Glutamatergic neuron (in vitro differentiated cells): Measurements from ENCODE around the gene FKTN. TPM values are rescaled to one million over a fixed set of nuclear protein-coding genes. Genes with fewer than 3 reads are reported as not detected.

Experiments
- DNase-seq: peaks from one replicate; pipeline ENCODE4 v3.0.0; 2022
- H3K27ac Mint-ChIP-seq: one replicate; pipeline ENCODE4 v1.8.0; 2020; ENCODE audit warnings: mild to moderate bottlenecking, mixed read lengths, inconsistent platforms; ENCODE audit not compliant: unreplicated experiment
- H3K27me3 Mint-ChIP-seq: one replicate; pipeline ENCODE4 v1.8.0; 2020; ENCODE audit warnings: mild to moderate bottlenecking, moderate library complexity, mixed read lengths, inconsistent platforms; ENCODE audit not compliant: unreplicated experiment
- H3K36me3 Mint-ChIP-seq: one replicate; pipeline ENCODE4 v1.8.0; 2020; ENCODE audit warnings: mild to moderate bottlenecking, mixed read lengths, inconsistent platforms; ENCODE audit not compliant: unreplicated experiment
- H3K4me1 Mint-ChIP-seq: one replicate; pipeline ENCODE4 v1.8.0; 2020; ENCODE audit warnings: mild to moderate bottlenecking, low read depth, mixed read lengths, inconsistent platforms; ENCODE audit not compliant: unreplicated experiment
- H3K4me3 Mint-ChIP-seq: one replicate; pipeline ENCODE4 v1.8.0; 2020; ENCODE audit warnings: mild to moderate bottlenecking, mixed read lengths, inconsistent platforms; ENCODE audit not compliant: unreplicated experiment
- H3K9me3 Mint-ChIP-seq: one replicate; pipeline ENCODE4 v1.8.0; 2020; ENCODE audit warnings: mild to moderate bottlenecking, moderate library complexity, mixed read lengths, inconsistent platforms; ENCODE audit not compliant: unreplicated experiment
- total RNA-seq: library from RNA; stranded (reverse); fragmentation: NEBNext Ultra II Directional; extraction: Animal tissue kit (Norgen Biotek cat#: 25700); gene quantifications from one replicate; pipeline ENCODE4 v1.2.1, GENCODE V29; 2021; ENCODE audit not compliant: unreplicated experiment
- TF ChIP-seq, protein P1 (sequence below): fragments of 200-600 bp; sonication (generic); IDR thresholded peaks from one replicate; pipeline ENCODE4 v1.5.0; 2021; ENCODE audit not compliant: partially characterized antibody, unreplicated experiment

Gene FKTN
- total RNA-seq, 1 donor from 2014 or later, result 20.9 TPM

DNA sequence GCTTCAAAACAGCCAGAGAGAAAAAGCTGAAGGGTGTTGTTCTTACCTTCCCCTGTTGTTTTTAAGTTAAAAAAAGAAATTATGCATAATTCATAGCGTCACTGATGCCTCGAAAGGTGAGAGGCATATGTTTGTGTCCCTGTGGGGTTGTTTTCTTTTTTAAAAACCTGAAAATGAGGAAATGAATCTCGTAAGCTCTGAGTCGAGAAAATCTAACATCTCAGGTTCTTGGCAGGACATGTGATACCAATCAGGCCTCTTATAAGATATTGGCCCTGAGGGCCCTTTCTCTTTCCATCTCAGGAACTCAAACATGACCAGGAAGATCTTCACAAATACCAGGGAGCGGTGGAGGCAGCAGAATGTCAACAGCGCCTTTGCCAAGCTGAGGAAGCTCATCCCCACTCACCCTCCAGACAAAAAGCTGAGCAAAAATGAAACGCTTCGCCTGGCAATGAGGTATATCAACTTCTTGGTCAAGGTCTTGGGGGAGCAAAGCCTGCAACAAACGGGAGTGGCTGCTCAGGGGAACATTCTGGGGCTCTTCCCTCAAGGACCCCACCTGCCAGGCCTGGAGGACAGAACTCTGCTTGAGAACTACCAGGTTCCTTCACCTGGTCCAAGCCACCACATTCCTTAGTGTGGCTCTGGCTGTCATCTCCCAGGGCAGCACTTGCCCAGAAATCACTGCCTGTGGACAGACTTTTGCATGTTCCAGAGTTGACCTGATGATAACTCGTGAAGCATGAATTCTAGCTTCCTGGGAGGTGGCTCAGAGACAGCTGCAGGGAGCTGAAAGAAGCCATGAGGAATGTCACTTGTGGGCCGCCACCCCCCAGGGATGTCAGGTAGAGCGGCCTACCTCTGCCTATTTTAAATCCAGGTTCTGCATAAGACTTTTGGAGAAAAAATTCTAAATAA lies 104.5 kb downstream of the FKTN start, which contains the start of gene TAL2:
TSS of gene TAL2 (plus strand) at position 274 of the 921 bp plus-strand sequence. CDS start at position 314, 40 bp downstream.
- no peaks in the 10 kb centered on the region for H3K36me3 Mint-ChIP-seq
- no peak within 1 kb of the TSS for H3K27ac Mint-ChIP-seq
- DNase-seq, result no peak
- H3K4me1 Mint-ChIP-seq, result no peaks in the 10 kb centered on the region
- TF ChIP-seq, protein P1, sequence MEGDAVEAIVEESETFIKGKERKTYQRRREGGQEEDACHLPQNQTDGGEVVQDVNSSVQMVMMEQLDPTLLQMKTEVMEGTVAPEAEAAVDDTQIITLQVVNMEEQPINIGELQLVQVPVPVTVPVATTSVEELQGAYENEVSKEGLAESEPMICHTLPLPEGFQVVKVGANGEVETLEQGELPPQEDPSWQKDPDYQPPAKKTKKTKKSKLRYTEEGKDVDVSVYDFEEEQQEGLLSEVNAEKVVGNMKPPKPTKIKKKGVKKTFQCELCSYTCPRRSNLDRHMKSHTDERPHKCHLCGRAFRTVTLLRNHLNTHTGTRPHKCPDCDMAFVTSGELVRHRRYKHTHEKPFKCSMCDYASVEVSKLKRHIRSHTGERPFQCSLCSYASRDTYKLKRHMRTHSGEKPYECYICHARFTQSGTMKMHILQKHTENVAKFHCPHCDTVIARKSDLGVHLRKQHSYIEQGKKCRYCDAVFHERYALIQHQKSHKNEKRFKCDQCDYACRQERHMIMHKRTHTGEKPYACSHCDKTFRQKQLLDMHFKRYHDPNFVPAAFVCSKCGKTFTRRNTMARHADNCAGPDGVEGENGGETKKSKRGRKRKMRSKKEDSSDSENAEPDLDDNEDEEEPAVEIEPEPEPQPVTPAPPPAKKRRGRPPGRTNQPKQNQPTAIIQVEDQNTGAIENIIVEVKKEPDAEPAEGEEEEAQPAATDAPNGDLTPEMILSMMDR, result no peak
- peaks cover 7% of the 10 kb centered on the region for H3K27me3 Mint-ChIP-seq
- peaks cover 5% of the 10 kb centered on the region for H3K9me3 Mint-ChIP-seq
- H3K4me3 Mint-ChIP-seq, result no peak within 1 kb of the TSS

DNA sequence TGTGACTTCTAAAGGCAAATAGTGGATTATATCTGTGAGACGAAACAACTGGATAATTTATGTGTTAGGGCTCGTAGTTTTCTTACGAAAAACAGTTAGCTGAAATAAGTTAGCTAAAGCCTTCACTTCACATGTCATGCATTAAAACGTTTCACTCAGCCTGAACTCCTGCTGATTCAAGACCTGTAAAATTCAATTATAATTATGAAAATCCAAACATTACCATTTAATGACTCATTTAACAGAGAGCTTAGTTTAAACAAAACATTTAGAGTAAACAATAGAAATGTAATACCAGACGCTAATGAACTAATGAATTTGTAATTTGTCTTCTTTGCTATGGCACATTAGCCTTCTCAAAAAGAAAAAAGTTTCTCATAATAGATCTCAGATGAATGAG lies 106.0 kb downstream of the FKTN start:
- no peak overlapping the region for H3K27ac Mint-ChIP-seq
- peaks cover 4% of the 10 kb centered on the region for H3K9me3 Mint-ChIP-seq
- no peak overlapping the region for H3K4me3 Mint-ChIP-seq
- TF ChIP-seq, protein P1, result no peak
- H3K4me1 Mint-ChIP-seq, result no peaks in the 10 kb centered on the region
- H3K27me3 Mint-ChIP-seq, result peaks cover 2% of the 10 kb centered on the region
- H3K36me3 Mint-ChIP-seq, result no peaks in the 10 kb centered on the region
- DNase-seq, result no peak

DNA sequence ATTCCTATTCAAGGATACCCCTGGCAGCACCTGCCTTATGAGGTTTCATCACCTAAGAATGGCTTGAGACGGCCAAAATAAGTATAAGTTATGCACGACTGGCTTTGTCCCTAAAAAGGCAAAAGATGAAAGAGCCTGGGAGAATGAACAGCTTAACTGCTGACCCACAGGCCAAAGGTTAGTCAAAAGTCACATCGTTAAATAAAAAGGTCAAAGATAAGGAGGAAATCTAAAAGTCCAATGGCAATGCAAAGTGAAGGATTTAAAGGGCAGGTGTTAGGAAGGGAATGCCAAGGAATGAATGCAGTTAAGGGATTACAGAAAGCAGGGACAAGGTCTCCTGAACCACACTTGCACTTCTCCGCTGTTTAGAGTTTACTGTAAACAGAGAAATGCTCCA lies 109.9 kb downstream of the FKTN start:
- no peak overlapping the region for H3K27ac Mint-ChIP-seq
- no peak for DNase-seq
- no peaks in the 10 kb centered on the region for H3K9me3 Mint-ChIP-seq
- no peaks in the 10 kb centered on the region for H3K36me3 Mint-ChIP-seq
- TF ChIP-seq, protein P1, result no peak
- H3K4me1 Mint-ChIP-seq, result no peaks in the 10 kb centered on the region
- H3K4me3 Mint-ChIP-seq, result no peak overlapping the region
- H3K27me3 Mint-ChIP-seq, result no peaks in the 10 kb centered on the region

DNA sequence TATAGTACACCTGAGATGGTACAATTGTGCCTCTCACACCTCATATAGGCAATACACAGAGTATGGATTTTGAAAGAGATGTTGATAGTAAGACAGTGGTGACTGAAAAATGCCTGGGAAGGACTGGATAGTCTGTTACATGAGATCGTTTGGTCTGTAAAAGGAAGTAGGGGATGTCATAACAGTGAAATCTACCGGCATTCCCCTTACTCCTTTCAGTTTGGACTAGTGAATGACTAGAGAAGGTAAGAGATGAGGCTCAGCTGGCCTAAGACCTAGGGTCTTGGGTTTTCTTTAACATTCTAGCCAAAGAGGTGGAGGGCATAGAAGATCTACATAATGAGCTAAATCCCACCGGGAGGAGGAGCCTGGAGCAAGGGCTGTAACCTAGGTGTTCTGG lies 112.4 kb downstream of the FKTN start:
- Mint-ChIP-seq H3K27me3 (no peaks in the 10 kb centered on the region), H3K4me1 (no peaks in the 10 kb centered on the region), H3K9me3 (no peaks in the 10 kb centered on the region), H3K4me3 (no peak overlapping the region), H3K36me3 (no peaks in the 10 kb centered on the region), H3K27ac (no peak overlapping the region)
- DNase-seq, result no peak
- TF ChIP-seq, protein P1, result no peak

DNA sequence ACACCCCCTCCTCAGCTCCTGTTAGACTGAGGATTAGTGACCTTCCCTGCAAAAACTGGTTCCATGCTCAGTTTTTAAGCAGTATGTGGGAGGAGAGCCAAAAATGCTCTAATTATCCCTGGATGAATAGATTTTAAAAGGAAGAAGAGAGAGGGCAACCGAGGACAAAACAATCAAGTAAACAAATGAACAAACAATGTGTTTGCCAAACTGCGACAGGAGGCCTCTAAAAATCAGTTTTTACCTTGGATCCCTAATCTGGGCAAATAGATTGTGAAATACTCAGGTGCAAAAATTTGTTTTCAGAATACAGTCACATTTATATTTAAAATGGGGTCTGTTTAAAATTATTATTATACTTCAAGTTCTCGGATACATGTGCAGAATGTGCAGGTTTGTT lies 112.8 kb downstream of the FKTN start:
- H3K4me3 Mint-ChIP-seq, result no peak overlapping the region
- no peaks in the 10 kb centered on the region for H3K9me3 Mint-ChIP-seq
- TF ChIP-seq, protein P1, result no peak
- H3K27me3 Mint-ChIP-seq, result no peaks in the 10 kb centered on the region
- no peak overlapping the region for H3K27ac Mint-ChIP-seq
- no peak for DNase-seq
- H3K36me3 Mint-ChIP-seq, result no peaks in the 10 kb centered on the region
- H3K4me1 Mint-ChIP-seq, result no peaks in the 10 kb centered on the region
